Gastrocnemius medialis (tissue), 4 donors: ENCODE results near the gene KDM6B. TPM values are rescaled to one million over a fixed set of nuclear protein-coding genes. Genes with fewer than 3 reads are reported as not detected.
A peak's percentile ranks its signal among the peaks of the same experiment; 100 is the strongest.

ENCODE experiments used
- ATAC-seq, 2 donors: fragments of 150-250 bp; one replicate each; pipeline ENCODE4 v1.9.1; 2016
- DNase-seq, 2 donors: peaks; one replicate each; pipeline ENCODE4 v3.0.0-alpha.2; 2019
- H3K27ac ChIP-seq, 4 donors: fragments of 200-600 bp; sonication (generic); 1 replicate in 1 of 4; 2 replicates in 3 of 4; pipeline ENCODE4 v1.5.1; 2016 to 2018; ENCODE audit warnings: mild to moderate bottlenecking in 2 of 4, moderate library complexity in 1 of 4
- H3K27me3 ChIP-seq, 3 donors: fragments of 200-600 bp; sonication (generic) in 2 of 3; 1 replicate in 1 of 3; 2 replicates in 2 of 3; pipeline versions ENCODE4 v1.5.1 to v1.6.0; 2016 to 2019; ENCODE audit warnings: mild to moderate bottlenecking in 1 of 3, moderate library complexity in 1 of 3
- H3K36me3 ChIP-seq, 2 donors: fragments of 200-600 bp; sonication (generic) in 1 of 2; one replicate each; pipeline ENCODE4 v1.5.1; 2017 to 2018
- H3K4me1 ChIP-seq, 2 donors: fragments of 200-600 bp; sonication (generic) in 1 of 2; one replicate each; pipeline ENCODE4 v1.5.1; 2016 to 2017; ENCODE audit warnings: mild to moderate bottlenecking in 2 of 2
- H3K4me3 ChIP-seq, 4 donors: fragments of 200-600 bp; sonication (generic) in 3 of 4; 1 replicate in 1 of 4; 2 replicates in 3 of 4; pipeline ENCODE4 v1.5.1; 2016 to 2019; ENCODE audit warnings: mild to moderate bottlenecking in 2 of 4
- H3K9me3 ChIP-seq, 3 donors: fragments of 200-600 bp; sonication (generic) in 2 of 3; 1 replicate in 1 of 3; 2 replicates in 2 of 3; pipeline ENCODE4 v1.5.1; 2016 to 2019
- CTCF ChIP-seq, 5 experiments: fragments of 450-650 bp in 3 of 5; fragments of 200-600 bp in 2 of 5; sonication (generic) in 2 of 5; IDR thresholded peaks in 4 of 5; conservative IDR thresholded peaks in 1 of 5; 1 replicate in 4 of 5; 2 replicates in 1 of 5; pipeline ENCODE4 v1.5.1; 2016 to 2019; ENCODE audit warnings: antibody characterized with exemption in 5 of 5, mild to moderate bottlenecking in 3 of 5, moderate library complexity in 3 of 5
- POLR2A ChIP-seq, 2 donors: fragments of 450-650 bp; IDR thresholded peaks; one replicate each; pipeline ENCODE4 v1.6.1; 2017; ENCODE audit warnings: antibody characterized with exemption in 2 of 2, mild to moderate bottlenecking in 2 of 2, moderate library complexity in 2 of 2
- in situ Hi-C, 4 donors: fragments of 200-750 bp; cut with MboI; loops; one replicate each; pipeline versions ENCODE4 v1.15.0 to v1.8.0; 2017; ENCODE audit warnings: low sequenced_read_pairs in 4 of 4
- intact Hi-C: fragments of 100-400 bp; cut with DNase I; formaldehyde crosslinking; loops from one replicate; pipeline ENCODE4 v1.15.1; 2023; ENCODE audit warnings: low total_unique reads
- total RNA-seq, 4 donors: library from RNA; depleted of rRNA; stranded (reverse); fragments of >200 nt; gene quantifications; one replicate each; pipeline versions ENCODE4 v1.1.0 to v1.2.3, GENCODE V29; 2016

The KDM6B gene
- total RNA-seq, 4 donors from 2014 or later = 1.9 to 8.2 (median 4.4) TPM

GRCh38 chr17:7846063-7846735 is 12.2 kb downstream of the KDM6B start:
- TF ChIP-seq POLR2A (IDR thresholded peaks at IDR 0.05) (no peak), CTCF (IDR thresholded peaks at IDR 0.05 in 4 of 5, conservative IDR thresholded peaks at IDR 0.05 in 1 of 5) (no peak)
- Histone ChIP-seq H3K4me3 (no peak overlapping the region), H3K4me1 (peaks cover 12 to 15% of the 10 kb centered on the region in 2 donors), H3K27me3 (no peaks in the 10 kb centered on the region), H3K36me3 (peaks cover 0 to 56% of the 10 kb centered on the region in 2 donors), H3K9me3 (no peaks in the 10 kb centered on the region), H3K27ac (peak overlapping the region in 3 of 4 donors; percentile 12 to 100 (median 99))
- DNase-seq (peak in 1 of 2 donors; percentile 13), ATAC-seq (no peak)
- in situ Hi-C loops = no loop called here
- intact Hi-C loops = loop anchor here (10.0 kb wide), 1 partner anchor 541 kb away; the partner anchor contains the start of gene EIF5A

- Histone ChIP-seq H3K4me1 (peaks cover 11 to 14% of the 10 kb centered on the region in 2 donors), H3K9me3 (no peaks in the 10 kb centered on the region), H3K4me3 (no peak overlapping the region), H3K27ac (no peak overlapping the region), H3K36me3 (peaks cover 0 to 56% of the 10 kb centered on the region in 2 donors), H3K27me3 (no peaks in the 10 kb centered on the region)
- intact Hi-C loops (loop anchor here (10.0 kb wide), 1 partner anchor 542 kb away; the partner anchor contains the start of gene EIF5A), in situ Hi-C loops (no loop called here)
- DNase-seq (no peak), ATAC-seq (no peak)
- no peak for TF ChIP-seq CTCF (IDR thresholded peaks at IDR 0.05 in 4 of 5, conservative IDR thresholded peaks at IDR 0.05 in 1 of 5)
- no peak for TF ChIP-seq POLR2A (IDR thresholded peaks at IDR 0.05)
These were observed 13.0 kb downstream of the KDM6B start for GRCh38 chr17:7846765-7847661.

- Histone ChIP-seq H3K4me3 (no peak overlapping the region), H3K4me1 (peaks cover 13 to 18% of the 10 kb centered on the region in 2 donors), H3K27ac (no peak overlapping the region), H3K27me3 (no peaks in the 10 kb centered on the region), H3K36me3 (peaks cover 0 to 67% of the 10 kb centered on the region in 2 donors), H3K9me3 (no peaks in the 10 kb centered on the region)
- intact Hi-C loops (loop anchor here (10.0 kb wide), 1 partner anchor 543 kb away; the partner anchor contains the start of gene EIF5A), in situ Hi-C loops (no loop called here)
- no peak for ATAC-seq
- TF ChIP-seq CTCF (IDR thresholded peaks at IDR 0.05 in 4 of 5, conservative IDR thresholded peaks at IDR 0.05 in 1 of 5) = no peak
- no peak for TF ChIP-seq POLR2A (IDR thresholded peaks at IDR 0.05)
- DNase-seq = no peak
These were observed 14.1 kb downstream of the KDM6B start for GRCh38 chr17:7848131-7848579.

GRCh38 chr17:7848739-7849129 is 14.7 kb downstream of the KDM6B start:
- peaks cover 0 to 67% of the 10 kb centered on the region in 2 donors for H3K36me3 ChIP-seq
- peaks cover 13 to 18% of the 10 kb centered on the region in 2 donors for H3K4me1 ChIP-seq
- no peak overlapping the region for H3K27ac ChIP-seq
- H3K4me3 ChIP-seq = no peak overlapping the region
- H3K27me3 ChIP-seq = no peaks in the 10 kb centered on the region
- H3K9me3 ChIP-seq = no peaks in the 10 kb centered on the region
- no peak for TF ChIP-seq POLR2A (IDR thresholded peaks at IDR 0.05)
- no peak for TF ChIP-seq CTCF (IDR thresholded peaks at IDR 0.05 in 4 of 5, conservative IDR thresholded peaks at IDR 0.05 in 1 of 5)
- intact Hi-C loops (loop anchor here (10.0 kb wide), 1 partner anchor 544 kb away; the partner anchor contains the start of gene EIF5A), in situ Hi-C loops (no loop called here)
- no peak for DNase-seq
- ATAC-seq = no peak
